IPS-15b (cell line): ENCODE results near the gene EPHB3.

ENCODE experiments used
- H3K27me3 ChIP-seq: one replicate; pipeline ENCODE4 v1.6.1; 2013; ENCODE audit warnings: low read length; ENCODE audit not compliant: control insufficient read depth, insufficient read depth
- H3K36me3 ChIP-seq: one replicate; pipeline ENCODE4 v1.6.1; 2013; ENCODE audit warnings: low read length; ENCODE audit not compliant: control insufficient read depth, insufficient read depth
- H3K4me1 ChIP-seq: one replicate; pipeline ENCODE4 v1.6.1; 2013; ENCODE audit warnings: mild to moderate bottlenecking, low read length; ENCODE audit not compliant: control insufficient read depth, insufficient read depth
- H3K4me3 ChIP-seq: one replicate; pipeline ENCODE4 v1.5.1; 2013; ENCODE audit warnings: low read depth, low read length
- H3K9ac ChIP-seq: one replicate; pipeline ENCODE4 v1.6.1; 2013; ENCODE audit warnings: low read depth, mild to moderate bottlenecking, low read length
- H3K9me3 ChIP-seq: one replicate; pipeline ENCODE4 v1.6.1; 2013; ENCODE audit warnings: mild to moderate bottlenecking, low read length; ENCODE audit not compliant: control insufficient read depth, insufficient read depth

EPHB3 gene

GRCh38 chr3:184537885-184538665 lies 23.5 kb upstream of the EPHB3 start:
- H3K9ac ChIP-seq, result no peak overlapping the region
- no peaks in the 10 kb centered on the region for H3K36me3 ChIP-seq
- peaks cover 3% of the 10 kb centered on the region for H3K4me1 ChIP-seq
- peaks cover 4% of the 10 kb centered on the region for H3K27me3 ChIP-seq
- H3K4me3 ChIP-seq, result no peak overlapping the region
- H3K9me3 ChIP-seq, result no peaks in the 10 kb centered on the region

DNA sequence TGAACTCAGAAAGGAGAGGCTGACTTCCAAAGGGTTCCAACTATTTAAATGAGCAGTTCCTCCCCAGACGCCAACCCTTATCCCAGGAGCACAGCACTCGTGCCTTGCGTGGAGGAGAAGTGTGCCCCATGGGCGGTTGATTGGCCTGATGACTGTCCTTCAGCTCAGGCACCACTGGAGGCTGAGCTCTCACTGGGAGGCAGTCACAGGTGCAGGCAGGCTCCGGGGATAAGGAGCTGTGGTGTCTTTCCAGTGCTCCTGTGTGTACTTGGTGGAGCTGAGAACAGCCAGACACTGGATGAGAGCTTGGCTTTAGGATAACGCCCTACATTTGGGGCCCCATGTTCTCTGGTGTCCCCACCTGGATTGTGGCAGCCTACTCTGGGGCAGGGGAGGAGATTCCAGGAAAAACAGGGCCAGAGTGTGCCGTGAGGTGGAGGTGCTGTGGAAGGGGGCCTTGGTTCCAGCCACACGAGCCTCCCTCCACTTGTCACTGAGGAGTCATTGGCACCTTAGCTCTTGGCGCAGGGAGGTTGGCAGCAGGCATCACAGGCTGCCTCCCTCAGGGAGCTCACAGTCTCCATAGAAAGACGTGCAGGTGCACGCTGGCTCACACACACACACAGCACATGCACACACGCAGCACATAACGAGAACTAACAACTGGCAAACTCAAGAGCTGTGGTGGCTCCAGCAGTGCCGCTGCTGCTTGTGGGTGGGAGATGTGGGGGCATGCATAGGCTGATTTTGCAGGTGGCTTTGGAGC lies 22.7 kb upstream of the EPHB3 start:
- no peak overlapping the region for H3K4me3 ChIP-seq
- no peaks in the 10 kb centered on the region for H3K9me3 ChIP-seq
- no peak overlapping the region for H3K9ac ChIP-seq
- H3K36me3 ChIP-seq, result no peaks in the 10 kb centered on the region
- H3K27me3 ChIP-seq, result peaks cover 11% of the 10 kb centered on the region
- H3K4me1 ChIP-seq, result peaks cover 5% of the 10 kb centered on the region

DNA sequence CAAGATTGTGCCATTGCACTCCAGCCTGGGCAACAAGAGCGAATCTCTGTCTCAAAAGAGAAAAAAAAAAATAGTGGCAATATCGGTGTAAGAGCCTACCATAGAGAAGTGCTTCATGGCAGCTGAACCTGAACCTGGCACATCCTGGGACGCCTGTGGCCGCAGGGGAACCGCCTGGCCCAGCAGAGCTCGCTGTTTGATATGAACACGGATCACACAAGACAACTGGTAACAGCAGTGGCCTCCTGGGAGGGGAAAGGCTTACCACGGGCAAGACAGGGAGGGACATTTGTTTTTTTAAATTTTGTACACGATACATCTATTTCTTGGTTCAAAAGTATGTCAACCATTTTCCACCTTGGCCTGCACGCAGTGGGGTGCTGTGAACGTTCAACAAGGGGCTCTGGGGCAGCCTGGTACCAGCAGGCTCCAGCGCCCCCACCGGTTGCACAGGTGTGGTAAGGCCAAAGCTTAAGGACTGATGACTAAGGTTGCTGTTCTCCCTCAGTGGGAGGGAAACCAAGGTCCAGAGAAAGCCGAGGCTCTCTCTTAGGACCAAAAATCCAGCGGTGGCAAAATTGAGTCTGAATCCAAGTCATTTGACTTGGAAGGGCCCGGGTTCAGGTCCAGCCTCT lies 21.7 kb upstream of the EPHB3 start:
- no peak overlapping the region for H3K9ac ChIP-seq
- H3K4me1 ChIP-seq, result peaks cover 5% of the 10 kb centered on the region
- H3K4me3 ChIP-seq, result no peak overlapping the region
- no peaks in the 10 kb centered on the region for H3K9me3 ChIP-seq
- no peaks in the 10 kb centered on the region for H3K36me3 ChIP-seq
- peaks cover 11% of the 10 kb centered on the region for H3K27me3 ChIP-seq

GRCh38 chr3:184540777-184541681 lies 20.6 kb upstream of the EPHB3 start:
- no peaks in the 10 kb centered on the region for H3K9me3 ChIP-seq
- no peak overlapping the region for H3K4me3 ChIP-seq
- no peaks in the 10 kb centered on the region for H3K36me3 ChIP-seq
- H3K4me1 ChIP-seq, result peaks cover 5% of the 10 kb centered on the region
- H3K9ac ChIP-seq, result no peak overlapping the region
- H3K27me3 ChIP-seq, result peaks cover 11% of the 10 kb centered on the region

- H3K4me3 ChIP-seq, result no peak overlapping the region
- peaks cover 5% of the 10 kb centered on the region for H3K4me1 ChIP-seq
- no peaks in the 10 kb centered on the region for H3K9me3 ChIP-seq
- no peaks in the 10 kb centered on the region for H3K36me3 ChIP-seq
- H3K9ac ChIP-seq, result no peak overlapping the region
- peaks cover 11% of the 10 kb centered on the region for H3K27me3 ChIP-seq
Measured at GRCh38 chr3:184541886-184542562, 19.6 kb upstream of the EPHB3 start.

GRCh38 chr3:184542577-184542976 lies 19.0 kb upstream of the EPHB3 start:
- H3K4me1 ChIP-seq, result peaks cover 5% of the 10 kb centered on the region
- H3K36me3 ChIP-seq, result no peaks in the 10 kb centered on the region
- no peak overlapping the region for H3K4me3 ChIP-seq
- peaks cover 11% of the 10 kb centered on the region for H3K27me3 ChIP-seq
- no peak overlapping the region for H3K9ac ChIP-seq
- H3K9me3 ChIP-seq, result no peaks in the 10 kb centered on the region

DNA sequence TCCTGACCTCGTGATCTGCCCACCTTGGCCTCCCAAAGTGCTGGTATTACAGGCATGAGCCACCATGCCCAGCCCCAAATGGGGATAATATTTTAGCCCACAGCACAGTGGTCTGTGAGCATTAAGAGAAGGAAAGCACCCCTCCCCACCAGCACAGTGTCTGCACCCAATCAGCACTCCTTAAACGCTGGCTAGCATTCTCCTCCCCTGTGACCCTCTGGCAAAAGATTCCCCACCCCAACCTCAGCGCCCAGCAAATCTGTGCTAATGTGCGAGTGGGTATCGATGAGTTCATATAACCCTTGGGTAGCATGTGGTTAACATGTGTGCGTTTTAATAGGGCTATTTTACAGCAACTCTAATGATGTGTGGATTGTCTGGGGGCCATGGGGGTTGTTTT lies 18.3 kb upstream of the EPHB3 start:
- H3K27me3 ChIP-seq, result peaks cover 11% of the 10 kb centered on the region
- H3K4me3 ChIP-seq, result no peak overlapping the region
- H3K9me3 ChIP-seq, result no peaks in the 10 kb centered on the region
- no peak overlapping the region for H3K9ac ChIP-seq
- peaks cover 5% of the 10 kb centered on the region for H3K4me1 ChIP-seq
- H3K36me3 ChIP-seq, result no peaks in the 10 kb centered on the region

DNA sequence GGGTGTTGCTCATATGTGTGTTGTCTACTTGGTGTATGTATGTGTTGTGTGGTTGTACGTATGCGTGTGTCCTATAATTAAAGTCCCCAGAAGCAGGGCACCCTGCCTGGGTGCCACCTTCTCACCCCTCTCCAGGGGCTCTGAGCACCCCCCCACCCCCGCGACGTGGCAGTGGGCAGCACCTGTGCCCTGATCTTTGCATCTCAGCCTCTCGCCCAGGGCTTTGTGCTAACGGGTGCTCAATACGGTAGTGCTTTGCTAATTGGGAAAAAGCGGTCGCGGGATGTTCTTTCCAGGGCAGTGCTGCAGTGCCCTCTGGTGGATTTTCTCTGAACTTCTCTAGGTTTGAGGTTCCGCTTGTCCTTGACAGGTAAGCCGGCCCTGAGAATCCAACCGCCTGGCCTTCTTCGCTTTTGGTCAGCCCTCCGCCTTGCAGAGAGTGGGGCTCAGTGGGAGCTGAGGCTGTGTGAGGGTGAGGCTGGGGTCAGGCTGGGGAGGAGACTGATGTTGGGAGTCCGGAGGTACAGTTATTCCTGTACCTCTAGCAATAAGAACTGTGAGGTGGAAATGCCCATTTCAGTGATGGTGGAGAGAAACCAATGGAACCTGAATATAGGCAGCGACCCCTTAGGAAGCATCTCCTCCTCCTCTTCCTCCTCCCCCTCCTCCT lies 17.6 kb upstream of the EPHB3 start:
- Histone ChIP-seq H3K9me3 (no peaks in the 10 kb centered on the region), H3K4me3 (no peak overlapping the region), H3K9ac (no peak overlapping the region), H3K36me3 (no peaks in the 10 kb centered on the region), H3K4me1 (peaks cover 5% of the 10 kb centered on the region), H3K27me3 (peaks cover 11% of the 10 kb centered on the region)

- H3K4me3 ChIP-seq, result no peak overlapping the region
- no peaks in the 10 kb centered on the region for H3K9me3 ChIP-seq
- no peaks in the 10 kb centered on the region for H3K36me3 ChIP-seq
- H3K9ac ChIP-seq, result no peak overlapping the region
- H3K27me3 ChIP-seq, result peaks cover 11% of the 10 kb centered on the region
- peaks cover 5% of the 10 kb centered on the region for H3K4me1 ChIP-seq
Measured at GRCh38 chr3:184544513-184544861, 17.1 kb upstream of the EPHB3 start.

DNA sequence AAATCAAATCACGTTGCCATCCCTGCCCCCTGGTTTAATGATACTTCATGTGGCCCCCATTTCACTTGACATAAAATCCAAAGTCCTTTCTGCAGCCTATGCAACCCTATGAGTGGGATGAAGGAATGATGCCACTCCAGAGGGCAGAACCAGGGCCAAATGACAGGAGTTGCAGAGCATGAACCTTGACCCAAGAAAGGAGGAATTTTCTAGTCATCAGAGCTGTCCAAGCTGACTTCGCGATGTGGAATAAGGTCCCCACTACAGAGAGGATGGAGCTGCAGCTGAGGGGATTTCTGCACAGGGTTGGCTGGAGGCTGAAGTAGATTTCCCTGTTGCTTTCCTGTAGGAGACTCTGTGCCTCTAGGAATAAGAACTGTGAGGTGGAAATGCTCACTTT lies 15.8 kb upstream of the EPHB3 start:
- Histone ChIP-seq H3K9me3 (no peaks in the 10 kb centered on the region), H3K4me3 (no peak overlapping the region), H3K4me1 (peaks cover 5% of the 10 kb centered on the region), H3K9ac (no peak overlapping the region), H3K27me3 (peaks cover 15% of the 10 kb centered on the region), H3K36me3 (no peaks in the 10 kb centered on the region)
